LNCaP clone FGC (cell line): Measurements from ENCODE around the gene DUSP12.

ENCODE experiments used
- DNase-seq: peaks from one replicate; pipeline ENCODE4 v3.0.0-alpha.2; 2011; ENCODE audit warnings: low read depth
- H3K4me3 ChIP-seq: 2 replicates; pipeline ENCODE4 v1.5.1; 2011; ENCODE audit warnings: mild to moderate bottlenecking, low read depth, low read length, control low read depth
- CTCF ChIP-seq: IDR thresholded peaks from 2 replicates; pipeline ENCODE4 v1.5.1; 2012; ENCODE audit warnings: mild to moderate bottlenecking; ENCODE audit not compliant: control insufficient read depth, insufficient read depth; ENCODE audit errors: extremely low read depth

The DUSP12 gene

GRCh38 chr1:161736335-161736969 lies 13.1 kb upstream of the DUSP12 start:
- H3K4me3 ChIP-seq: no peak overlapping the region
- TF ChIP-seq CTCF: no peak
- DNase-seq: no peak

DNA sequence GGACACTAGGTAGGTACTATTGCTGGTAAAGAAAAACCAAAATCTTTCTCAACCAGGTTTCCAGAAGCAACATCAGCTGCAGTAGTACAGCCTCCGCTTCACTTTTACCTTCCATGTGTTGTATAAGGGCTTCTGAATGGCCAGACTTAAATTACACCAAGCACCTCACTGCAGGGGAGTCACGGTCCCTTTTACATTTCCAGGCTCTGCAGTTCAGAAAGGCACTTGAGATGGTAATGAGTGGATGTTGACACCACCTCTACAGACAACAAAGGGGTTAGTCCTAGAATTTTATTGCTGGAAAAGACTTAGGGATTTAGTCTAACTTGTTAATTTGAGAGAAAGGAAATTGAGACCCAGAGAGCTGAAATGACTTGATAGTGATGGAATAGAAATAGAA lies 12.0 kb upstream of the DUSP12 start:
- no peak for DNase-seq
- no peak for TF ChIP-seq CTCF
- no peak overlapping the region for H3K4me3 ChIP-seq

DNA sequence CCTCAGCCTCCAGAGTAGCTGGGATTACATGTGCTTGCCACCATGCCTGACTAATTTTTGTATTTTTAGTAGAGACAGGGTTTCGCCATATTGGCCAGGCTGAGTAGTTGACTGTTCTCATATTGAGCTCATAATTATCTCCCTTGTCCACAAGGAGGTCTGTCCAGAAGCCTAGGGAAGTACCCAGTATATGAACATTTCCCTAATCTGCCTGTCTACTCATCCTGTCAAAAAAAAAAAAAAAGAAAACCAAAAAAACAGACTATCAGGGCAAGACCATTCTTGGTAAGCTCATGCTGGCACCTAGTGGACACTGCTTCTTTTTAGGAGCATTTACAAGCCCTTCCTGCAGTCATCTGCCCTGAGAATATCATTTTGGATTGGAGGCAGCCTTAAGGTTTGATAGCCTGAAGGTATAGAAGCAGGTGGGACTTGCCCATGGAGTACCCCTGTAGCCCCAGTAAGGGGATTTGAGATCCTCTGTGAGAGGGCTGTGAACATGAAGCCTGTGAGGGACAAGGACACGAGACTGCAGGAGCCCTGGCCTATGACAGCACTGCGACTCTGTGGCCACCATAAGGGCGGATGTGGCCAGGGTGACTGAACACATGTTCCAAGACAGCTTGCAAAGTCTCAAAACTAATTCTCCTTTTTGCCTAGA lies 10.8 kb upstream of the DUSP12 start:
- no peak overlapping the region for H3K4me3 ChIP-seq
- DNase-seq: peak; percentile 46
- peak; percentile 67 for TF ChIP-seq CTCF

DNA sequence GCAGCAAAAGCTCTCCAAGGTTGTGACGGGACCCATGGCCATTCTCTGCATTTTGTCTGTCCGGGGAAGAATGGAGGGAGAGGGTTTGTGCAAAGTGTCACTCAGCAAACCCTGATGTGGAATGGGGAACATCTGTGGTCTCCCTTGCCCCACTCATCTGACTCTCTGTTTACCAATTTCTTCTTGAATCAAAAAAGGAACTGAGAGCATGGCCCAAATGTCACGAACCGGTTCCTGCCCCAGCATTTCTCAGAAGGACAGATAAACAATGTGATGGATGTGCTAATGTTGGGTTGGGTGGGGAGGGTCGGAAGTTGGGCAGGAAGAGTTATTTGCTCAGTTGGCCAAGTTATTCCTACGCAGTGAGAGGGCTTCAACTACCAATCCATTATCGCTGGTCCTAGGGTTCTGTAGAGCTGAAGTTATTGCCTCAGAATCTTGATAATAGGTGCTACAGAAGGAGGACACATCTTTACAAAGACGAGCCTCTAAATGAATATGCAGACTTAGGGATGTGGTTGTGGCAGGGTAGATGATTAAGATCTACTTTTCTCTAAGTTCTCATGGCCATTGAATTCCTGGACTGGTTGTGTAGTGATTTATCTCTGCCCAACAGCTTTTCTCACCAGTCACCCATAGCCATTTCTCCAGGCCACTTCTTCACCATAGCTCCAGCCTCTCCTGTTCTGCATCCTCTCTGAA lies 9.6 kb upstream of the DUSP12 start:
- no peak for TF ChIP-seq CTCF
- no peak overlapping the region for H3K4me3 ChIP-seq
- DNase-seq: no peak

DNA sequence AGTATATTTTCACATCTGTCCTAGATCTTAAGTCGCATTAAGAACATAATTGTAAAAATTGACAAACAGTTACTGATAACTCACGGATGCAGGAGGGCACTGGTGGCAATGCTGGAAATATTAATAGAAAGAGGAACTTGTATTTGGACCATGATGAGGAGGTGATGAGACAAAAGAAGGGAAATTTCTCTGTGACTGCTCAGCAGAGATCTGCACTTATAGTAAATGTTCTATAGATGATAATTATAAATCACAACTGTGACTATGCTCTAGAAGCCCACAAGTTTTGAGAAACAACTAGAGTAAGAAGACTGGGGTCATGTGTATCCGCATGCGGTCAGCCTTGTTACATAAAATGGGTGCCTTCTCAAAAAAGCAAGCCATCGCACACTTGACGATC lies 8.7 kb upstream of the DUSP12 start:
- TF ChIP-seq CTCF: no peak
- no peak overlapping the region for H3K4me3 ChIP-seq
- no peak for DNase-seq

- H3K4me3 ChIP-seq: no peak overlapping the region
- no peak for TF ChIP-seq CTCF
- no peak for DNase-seq
Measured at GRCh38 chr1:161743231-161743630, 6.4 kb upstream of the DUSP12 start.
